K562 (cell line): ENCODE measurements around the gene CAMK2G. TPM values are rescaled to one million over a fixed set of nuclear protein-coding genes. Genes with fewer than 3 reads are reported as not detected.

Experiments
- ADNP ChIP-seq: fragments of 200-800 bp; sonication (Bioruptor generic); IDR thresholded peaks from 2 replicates; pipeline ENCODE4 v1.6.1; 2016; ENCODE audit warnings: missing genetic modification characterization, missing compliant biosample characterization
- CXXC5 ChIP-seq: fragments of 250-450 bp; sonication (Bioruptor Pico); IDR thresholded peaks from 2 replicates; pipeline ENCODE4 v1.8.0; 2022; ENCODE audit warnings: inconsistent platforms, mild to moderate bottlenecking, moderate library complexity
- DIDO1 ChIP-seq: fragments of 450-650 bp; IDR thresholded peaks from 2 replicates; pipeline ENCODE4 v1.6.1; 2016; ENCODE audit warnings: low read depth, missing biosample characterization, missing genetic modification characterization
- KAT8 ChIP-seq: fragments of 450-650 bp; IDR thresholded peaks from 2 replicates; pipeline ENCODE4 v1.6.1; 2016; ENCODE audit warnings: low read depth, mild to moderate bottlenecking
- KDM2B ChIP-seq: fragments of 250-450 bp; sonication (Bioruptor Pico); IDR thresholded peaks from 2 replicates; pipeline ENCODE4 v1.8.0; 2021; ENCODE audit warnings: mild to moderate bottlenecking, moderate library complexity
- RAD51 ChIP-seq: fragments of 450-650 bp; IDR thresholded peaks from 2 replicates; pipeline ENCODE4 v1.7.1; 2016; ENCODE audit warnings: low read depth, mild to moderate bottlenecking, borderline replicate concordance
- RBM25 ChIP-seq: fragments of 200-400 bp; formaldehyde crosslinking; IDR thresholded peaks from 2 replicates; pipeline ENCODE4 v1.6.1; 2018; ENCODE audit warnings: low read length, low read depth, moderate library complexity; ENCODE audit not compliant: severe bottlenecking
- SOX6 ChIP-seq: fragments of 450-650 bp; IDR thresholded peaks from 2 replicates; pipeline ENCODE4 v1.6.1; 2014; ENCODE audit warnings: mild to moderate bottlenecking
- TCF7L2 ChIP-seq: fragments of 150-350 bp; IDR thresholded peaks from 2 replicates; pipeline ENCODE4 v1.6.1; 2016; ENCODE audit warnings: low read depth, mild to moderate bottlenecking, low read length, moderate library complexity
- ZNF134 ChIP-seq: fragments of 250-450 bp; sonication (Bioruptor Pico); conservative IDR thresholded peaks from 2 replicates; pipeline ENCODE4 v1.4.0; 2020
- ZNF518B ChIP-seq: fragments of 250-450 bp; sonication (Bioruptor Pico); IDR thresholded peaks from 2 replicates; pipeline ENCODE4 v1.5.0; 2021; ENCODE audit warnings: mild to moderate bottlenecking, moderate library complexity
- polyA plus RNA-seq, 8 experiments: library from polyadenylated mRNA; depleted of rRNA in 4 of 8; stranded (reverse) in 5 of 8; unstranded in 3 of 8; fragments of >200 nt; fragmentation: Nextera tagmentation in 2 of 8; fragmentation: Illumina TruSeq in 1 of 8; extraction: Ambion mirVana in 2 of 8; extraction: Trizol in 1 of 8; gene quantifications; 2 replicates each; pipeline versions ENCODE4 v1.2.1 to v1.2.3, GENCODE V29; 2011 to 2014; ENCODE audit warnings: inconsistent platforms in 1 of 8, missing spikeins in 1 of 8
- total RNA-seq, 7 experiments: library from RNA; depleted of rRNA in 6 of 7; stranded (reverse); fragments of >200 nt in 6 of 7; fragmentation: Illumina TruSeq in 2 of 7; extraction: Trizol in 2 of 7; gene quantifications; 2 replicates each; pipeline versions ENCODE4 v1.2.1 to v1.2.3, GENCODE V29; 2011 to 2021; ENCODE audit warnings: low replicate concordance in 1 of 7
- TF ChIP-seq, protein P1 (sequence below): fragments of 200-600 bp; sonication (generic); IDR thresholded peaks from one replicate; pipeline ENCODE4 v1.6.1; 2012; ENCODE audit warnings: mild to moderate bottlenecking, low read depth, low read length, inconsistent platforms

CAMK2G gene
- total and polyA plus RNA-seq, 9 of the 15 experiments (the other 6 are each of a cell fraction or from before 2014, with no cell fraction given): 9.0 to 37.9 (median 32.6) TPM

DNA sequence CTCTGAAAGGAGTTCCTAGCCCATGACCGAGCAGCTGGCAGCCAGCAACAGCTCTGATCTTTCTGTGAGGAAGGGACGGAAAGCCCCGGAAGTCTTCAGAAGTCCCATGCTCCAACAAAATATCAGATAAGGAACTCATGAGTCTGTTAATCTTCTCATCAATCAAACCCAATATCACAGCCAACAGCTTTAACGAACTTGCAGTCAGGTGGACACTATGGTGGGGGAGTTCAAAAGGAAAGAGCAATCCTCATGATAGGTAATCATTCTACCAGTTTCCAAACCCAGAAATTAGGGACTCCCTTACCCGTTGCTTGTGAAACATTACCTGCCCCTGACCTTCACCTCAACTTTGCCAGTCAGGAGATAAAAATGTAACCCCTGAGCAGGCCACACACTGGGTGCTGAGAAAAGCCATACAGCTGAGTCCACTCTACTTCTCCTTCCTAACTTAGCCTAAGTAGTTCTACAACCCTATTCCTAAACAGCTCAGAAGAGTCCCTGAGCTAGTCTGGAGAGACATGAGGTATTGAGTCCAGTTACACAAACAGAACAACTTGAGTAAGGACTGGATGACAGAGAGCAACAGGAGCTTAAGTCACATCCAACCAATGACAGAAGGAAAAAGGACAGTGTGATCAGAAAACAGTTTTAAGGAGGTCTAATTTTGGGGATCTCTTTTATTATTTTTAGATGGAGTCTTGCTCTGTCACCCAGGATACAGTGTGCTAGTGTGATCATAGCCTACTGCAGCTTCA lies 65.1 kb downstream of the CAMK2G start (continued):
- TF ChIP-seq, protein P1, sequence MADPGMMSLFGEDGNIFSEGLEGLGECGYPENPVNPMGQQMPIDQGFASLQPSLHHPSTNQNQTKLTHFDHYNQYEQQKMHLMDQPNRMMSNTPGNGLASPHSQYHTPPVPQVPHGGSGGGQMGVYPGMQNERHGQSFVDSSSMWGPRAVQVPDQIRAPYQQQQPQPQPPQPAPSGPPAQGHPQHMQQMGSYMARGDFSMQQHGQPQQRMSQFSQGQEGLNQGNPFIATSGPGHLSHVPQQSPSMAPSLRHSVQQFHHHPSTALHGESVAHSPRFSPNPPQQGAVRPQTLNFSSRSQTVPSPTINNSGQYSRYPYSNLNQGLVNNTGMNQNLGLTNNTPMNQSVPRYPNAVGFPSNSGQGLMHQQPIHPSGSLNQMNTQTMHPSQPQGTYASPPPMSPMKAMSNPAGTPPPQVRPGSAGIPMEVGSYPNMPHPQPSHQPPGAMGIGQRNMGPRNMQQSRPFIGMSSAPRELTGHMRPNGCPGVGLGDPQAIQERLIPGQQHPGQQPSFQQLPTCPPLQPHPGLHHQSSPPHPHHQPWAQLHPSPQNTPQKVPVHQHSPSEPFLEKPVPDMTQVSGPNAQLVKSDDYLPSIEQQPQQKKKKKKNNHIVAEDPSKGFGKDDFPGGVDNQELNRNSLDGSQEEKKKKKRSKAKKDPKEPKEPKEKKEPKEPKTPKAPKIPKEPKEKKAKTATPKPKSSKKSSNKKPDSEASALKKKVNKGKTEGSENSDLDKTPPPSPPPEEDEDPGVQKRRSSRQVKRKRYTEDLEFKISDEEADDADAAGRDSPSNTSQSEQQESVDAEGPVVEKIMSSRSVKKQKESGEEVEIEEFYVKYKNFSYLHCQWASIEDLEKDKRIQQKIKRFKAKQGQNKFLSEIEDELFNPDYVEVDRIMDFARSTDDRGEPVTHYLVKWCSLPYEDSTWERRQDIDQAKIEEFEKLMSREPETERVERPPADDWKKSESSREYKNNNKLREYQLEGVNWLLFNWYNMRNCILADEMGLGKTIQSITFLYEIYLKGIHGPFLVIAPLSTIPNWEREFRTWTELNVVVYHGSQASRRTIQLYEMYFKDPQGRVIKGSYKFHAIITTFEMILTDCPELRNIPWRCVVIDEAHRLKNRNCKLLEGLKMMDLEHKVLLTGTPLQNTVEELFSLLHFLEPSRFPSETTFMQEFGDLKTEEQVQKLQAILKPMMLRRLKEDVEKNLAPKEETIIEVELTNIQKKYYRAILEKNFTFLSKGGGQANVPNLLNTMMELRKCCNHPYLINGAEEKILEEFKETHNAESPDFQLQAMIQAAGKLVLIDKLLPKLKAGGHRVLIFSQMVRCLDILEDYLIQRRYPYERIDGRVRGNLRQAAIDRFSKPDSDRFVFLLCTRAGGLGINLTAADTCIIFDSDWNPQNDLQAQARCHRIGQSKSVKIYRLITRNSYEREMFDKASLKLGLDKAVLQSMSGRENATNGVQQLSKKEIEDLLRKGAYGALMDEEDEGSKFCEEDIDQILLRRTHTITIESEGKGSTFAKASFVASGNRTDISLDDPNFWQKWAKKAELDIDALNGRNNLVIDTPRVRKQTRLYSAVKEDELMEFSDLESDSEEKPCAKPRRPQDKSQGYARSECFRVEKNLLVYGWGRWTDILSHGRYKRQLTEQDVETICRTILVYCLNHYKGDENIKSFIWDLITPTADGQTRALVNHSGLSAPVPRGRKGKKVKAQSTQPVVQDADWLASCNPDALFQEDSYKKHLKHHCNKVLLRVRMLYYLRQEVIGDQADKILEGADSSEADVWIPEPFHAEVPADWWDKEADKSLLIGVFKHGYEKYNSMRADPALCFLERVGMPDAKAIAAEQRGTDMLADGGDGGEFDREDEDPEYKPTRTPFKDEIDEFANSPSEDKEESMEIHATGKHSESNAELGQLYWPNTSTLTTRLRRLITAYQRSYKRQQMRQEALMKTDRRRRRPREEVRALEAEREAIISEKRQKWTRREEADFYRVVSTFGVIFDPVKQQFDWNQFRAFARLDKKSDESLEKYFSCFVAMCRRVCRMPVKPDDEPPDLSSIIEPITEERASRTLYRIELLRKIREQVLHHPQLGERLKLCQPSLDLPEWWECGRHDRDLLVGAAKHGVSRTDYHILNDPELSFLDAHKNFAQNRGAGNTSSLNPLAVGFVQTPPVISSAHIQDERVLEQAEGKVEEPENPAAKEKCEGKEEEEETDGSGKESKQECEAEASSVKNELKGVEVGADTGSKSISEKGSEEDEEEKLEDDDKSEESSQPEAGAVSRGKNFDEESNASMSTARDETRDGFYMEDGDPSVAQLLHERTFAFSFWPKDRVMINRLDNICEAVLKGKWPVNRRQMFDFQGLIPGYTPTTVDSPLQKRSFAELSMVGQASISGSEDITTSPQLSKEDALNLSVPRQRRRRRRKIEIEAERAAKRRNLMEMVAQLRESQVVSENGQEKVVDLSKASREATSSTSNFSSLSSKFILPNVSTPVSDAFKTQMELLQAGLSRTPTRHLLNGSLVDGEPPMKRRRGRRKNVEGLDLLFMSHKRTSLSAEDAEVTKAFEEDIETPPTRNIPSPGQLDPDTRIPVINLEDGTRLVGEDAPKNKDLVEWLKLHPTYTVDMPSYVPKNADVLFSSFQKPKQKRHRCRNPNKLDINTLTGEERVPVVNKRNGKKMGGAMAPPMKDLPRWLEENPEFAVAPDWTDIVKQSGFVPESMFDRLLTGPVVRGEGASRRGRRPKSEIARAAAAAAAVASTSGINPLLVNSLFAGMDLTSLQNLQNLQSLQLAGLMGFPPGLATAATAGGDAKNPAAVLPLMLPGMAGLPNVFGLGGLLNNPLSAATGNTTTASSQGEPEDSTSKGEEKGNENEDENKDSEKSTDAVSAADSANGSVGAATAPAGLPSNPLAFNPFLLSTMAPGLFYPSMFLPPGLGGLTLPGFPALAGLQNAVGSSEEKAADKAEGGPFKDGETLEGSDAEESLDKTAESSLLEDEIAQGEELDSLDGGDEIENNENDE: no peak
- TF ChIP-seq DIDO1 (tag): no peak
- TF ChIP-seq ADNP: no peak
- TF ChIP-seq KAT8: no peak
- no peak for TF ChIP-seq TCF7L2
- TF ChIP-seq ZNF134 (CRISPR knock-in tag): 0 out of 2 replicates have a peak, but pooled peaks have one; percentile 21
- TF ChIP-seq CXXC5 (CRISPR knock-in tag): 0 out of 2 replicates have a peak, but pooled peaks have one; percentile 12
- no peak for TF ChIP-seq RAD51
- no peak for TF ChIP-seq RBM25
- TF ChIP-seq KDM2B: no peak
- TF ChIP-seq SOX6: no peak
- no peak for TF ChIP-seq ZNF518B (CRISPR knock-in tag)
